NCI-H2227 treated with DMSO at 0.1 percent for 48 hours (cell line): ENCODE results near the gene SHROOM3.

Experiments used
- DNase-seq: peaks from one replicate; lab custom pipeline; 2025; lab: John Stamatoyannopoulos, UW

Gene SHROOM3

GRCh38 chr4:76494243-76494642 lies 59.2 kb downstream of the SHROOM3 start:
- no peak for DNase-seq

GRCh38 chr4:76494871-76495590 lies 60.0 kb downstream of the SHROOM3 start:
- DNase-seq = no peak

- no peak for DNase-seq
Measured at GRCh38 chr4:76498550-76498949, 63.5 kb downstream of the SHROOM3 start.

GRCh38 chr4:76499461-76499860 lies 64.4 kb downstream of the SHROOM3 start:
- no peak for DNase-seq

GRCh38 chr4:76502886-76503285 lies 67.9 kb downstream of the SHROOM3 start:
- DNase-seq = no peak

GRCh38 chr4:76504613-76505465 lies 69.8 kb downstream of the SHROOM3 start:
- peak; percentile 34 for DNase-seq

GRCh38 chr4:76511947-76512346 lies 76.9 kb downstream of the SHROOM3 start:
- DNase-seq = no peak

- DNase-seq = no peak
Measured at GRCh38 chr4:76513482-76513881, 78.5 kb downstream of the SHROOM3 start.

- no peak for DNase-seq
Measured at GRCh38 chr4:76514087-76514486, 79.1 kb downstream of the SHROOM3 start.

- no peak for DNase-seq
Measured at GRCh38 chr4:76515975-76516843, 81.2 kb downstream of the SHROOM3 start.

- DNase-seq = no peak
Measured at GRCh38 chr4:76518241-76518640, 83.2 kb downstream of the SHROOM3 start.

GRCh38 chr4:76523593-76523992 lies 88.6 kb downstream of the SHROOM3 start:
- no peak for DNase-seq

- no peak for DNase-seq
Measured at GRCh38 chr4:76525751-76526150, 90.7 kb downstream of the SHROOM3 start.

GRCh38 chr4:76526585-76526990 lies 91.6 kb downstream of the SHROOM3 start:
- DNase-seq = no peak

- DNase-seq = no peak
Measured at GRCh38 chr4:76527666-76528065, 92.6 kb downstream of the SHROOM3 start.

GRCh38 chr4:76531597-76531996 lies 96.6 kb downstream of the SHROOM3 start:
- no peak for DNase-seq

- no peak for DNase-seq
Measured at GRCh38 chr4:76532805-76533204, 97.8 kb downstream of the SHROOM3 start.

GRCh38 chr4:76533314-76533713 lies 98.3 kb downstream of the SHROOM3 start:
- no peak for DNase-seq

GRCh38 chr4:76535603-76536372 lies 100.8 kb downstream of the SHROOM3 start:
- DNase-seq = peak; percentile 54

- DNase-seq = no peak
Measured at GRCh38 chr4:76536373-76536689, 101.3 kb downstream of the SHROOM3 start.

- no peak for DNase-seq
Measured at GRCh38 chr4:76538296-76538695, 103.3 kb downstream of the SHROOM3 start.

- DNase-seq = no peak
Measured at GRCh38 chr4:76539979-76540378, 105.0 kb downstream of the SHROOM3 start.
